ENCODE measurements around the gene NECTIN3.

NECTIN3 gene

GRCh38 chr3:111084911-111085310, 13.3 kb downstream of the NECTIN3 start:
- no peak for DNase-seq

- peak in 1 of 2 experiments; percentile 3 for DNase-seq
Observed at GRCh38 chr3:111087924-111088469, 16.4 kb downstream of the NECTIN3 start.

GRCh38 chr3:111096487-111097209, 25.0 kb downstream of the NECTIN3 start:
- no peak for DNase-seq

- DNase-seq, result no peak
Observed at GRCh38 chr3:111103807-111104206, 32.2 kb downstream of the NECTIN3 start.

GRCh38 chr3:111106993-111107661, 35.5 kb downstream of the NECTIN3 start:
- no peak for DNase-seq

- DNase-seq, result no peak
Observed at GRCh38 chr3:111107662-111108035, 36.0 kb downstream of the NECTIN3 start.

- no peak for DNase-seq
Observed at GRCh38 chr3:111112913-111113312, 41.3 kb downstream of the NECTIN3 start.

- DNase-seq, result no peak
Observed at GRCh38 chr3:111128884-111129283, 57.3 kb downstream of the NECTIN3 start.

- no peak for DNase-seq
Observed at GRCh38 chr3:111130827-111131226, 59.2 kb downstream of the NECTIN3 start.

GRCh38 chr3:111134302-111134701, 62.7 kb downstream of the NECTIN3 start:
- no peak for DNase-seq

- no peak for DNase-seq
Observed at GRCh38 chr3:111151438-111151837, 79.8 kb downstream of the NECTIN3 start.

- DNase-seq, result no peak
Observed at GRCh38 chr3:111152496-111152895, 80.9 kb downstream of the NECTIN3 start.

GRCh38 chr3:111156517-111156916, 84.9 kb downstream of the NECTIN3 start:
- no peak for DNase-seq

GRCh38 chr3:111159391-111159790, 87.8 kb downstream of the NECTIN3 start:
- no peak for DNase-seq

- no peak for DNase-seq
Observed at GRCh38 chr3:111164621-111165020, 93.0 kb downstream of the NECTIN3 start.

- no peak for DNase-seq
Observed at GRCh38 chr3:111165411-111165810, 93.8 kb downstream of the NECTIN3 start.

GRCh38 chr3:111173328-111173900, 101.8 kb downstream of the NECTIN3 start:
- no peak for DNase-seq

- DNase-seq, result no peak
Observed at GRCh38 chr3:111173906-111174305, 102.3 kb downstream of the NECTIN3 start.

- DNase-seq, result no peak
Observed at GRCh38 chr3:111190518-111190917, 118.9 kb downstream of the NECTIN3 start.

GRCh38 chr3:111193472-111193871, 121.9 kb downstream of the NECTIN3 start:
- no peak for DNase-seq

- DNase-seq, result no peak
Observed at GRCh38 chr3:111194048-111194447, 122.4 kb downstream of the NECTIN3 start.

GRCh38 chr3:111197485-111197884, 125.9 kb downstream of the NECTIN3 start:
- DNase-seq, result no peak

- DNase-seq, result no peak
Observed at GRCh38 chr3:111200027-111200426, 128.4 kb downstream of the NECTIN3 start.

All from NCI-H526 (cell line).